HUES64 (cell line): ENCODE results near the gene DDX11.
"Not testable (repeated sequence)": the region's sequence is repeated elsewhere in the genome, so short reads cannot be mapped to it uniquely, and the experiment has no call there.

Source experiments
- H3K27ac ChIP-seq: 2 replicates; pipeline ENCODE4 v1.7.0; 2013; ENCODE audit warnings: low read depth, low read length, inconsistent platforms
- H3K27me3 ChIP-seq: 2 replicates; pipeline ENCODE4 v1.6.1; 2013; ENCODE audit warnings: mild to moderate bottlenecking, low read length; ENCODE audit not compliant: insufficient read depth
- H3K36me3 ChIP-seq: 2 replicates; pipeline ENCODE4 v1.6.1; 2013; ENCODE audit warnings: mild to moderate bottlenecking, low read length; ENCODE audit not compliant: insufficient read depth
- H3K4me1 ChIP-seq: 2 replicates; pipeline ENCODE4 v1.6.1; 2013; ENCODE audit warnings: mild to moderate bottlenecking, low read length, moderate library complexity; ENCODE audit not compliant: insufficient read depth
- H3K4me3 ChIP-seq: 2 replicates; pipeline ENCODE4 v1.5.1; 2013; ENCODE audit warnings: mild to moderate bottlenecking, low read length, moderate library complexity
- H3K9ac ChIP-seq: 2 replicates; pipeline ENCODE4 v1.6.1; 2013; ENCODE audit warnings: mild to moderate bottlenecking, low read depth, low read length
- H3K9me3 ChIP-seq: 2 replicates; pipeline ENCODE4 v1.6.1; 2013; ENCODE audit warnings: low read depth, low read length; ENCODE audit not compliant: insufficient read depth
- WGBS: fragments of 150-250, 120-280 bp; methylation state at CpG from one replicate; pipeline ENCODE4 v1.1.7; 2013; ENCODE audit warnings: missing lambda C conversion rate; 5-methylcytosine and 5-hydroxymethylcytosine counted together

The DDX11 gene

DNA sequence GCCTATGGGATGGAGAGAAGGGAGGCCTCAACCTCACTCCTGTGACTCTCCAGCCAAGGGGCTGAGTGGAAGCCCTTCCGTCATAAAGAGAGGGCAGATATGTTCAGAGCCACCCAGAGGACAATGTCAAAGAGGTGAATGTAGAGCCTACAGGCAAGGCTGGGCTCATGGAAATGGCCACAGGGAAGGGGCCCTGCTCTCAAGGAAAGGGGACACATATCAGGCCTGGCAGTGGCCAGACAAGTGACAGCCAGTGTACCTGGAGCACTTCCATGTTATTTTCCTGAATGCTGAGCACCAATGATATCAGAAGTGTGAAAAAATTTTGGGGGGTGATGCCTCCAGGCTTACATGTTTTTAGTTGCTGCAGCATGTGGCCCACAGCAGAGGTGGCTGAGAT is 36.6 kb upstream of the DDX11 start:
- H3K4me3 ChIP-seq = no peak overlapping the region
- WGBS = 95% methylated on average over 1 of the region's 1 CpG
- H3K27me3 ChIP-seq = no peaks in the 10 kb centered on the region
- H3K27ac ChIP-seq = no peak overlapping the region
- no peak overlapping the region for H3K9ac ChIP-seq
- no peaks in the 10 kb centered on the region for H3K36me3 ChIP-seq
- H3K9me3 ChIP-seq = no peaks in the 10 kb centered on the region
- H3K4me1 ChIP-seq = no peaks in the 10 kb centered on the region

DNA sequence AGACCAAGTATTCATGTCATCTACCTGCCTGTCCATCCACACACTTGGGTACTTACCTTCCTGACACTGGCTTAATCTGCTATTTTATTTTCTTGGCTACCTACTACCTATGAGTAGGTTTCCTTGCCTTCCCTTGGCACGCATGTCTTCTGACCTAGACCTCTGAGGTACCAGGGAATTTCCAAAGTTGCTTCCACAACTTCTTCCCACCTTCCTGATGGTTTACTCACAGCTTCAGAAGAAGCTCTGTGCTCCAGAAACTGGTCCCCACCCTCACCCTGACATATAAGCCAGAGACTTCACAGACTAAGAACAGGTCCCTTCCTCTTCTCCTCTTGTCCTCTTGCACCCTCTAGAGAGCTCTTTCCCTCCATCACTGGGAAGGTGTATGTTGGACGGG is 35.7 kb upstream of the DDX11 start:
- Histone ChIP-seq H3K4me1 (no peaks in the 10 kb centered on the region), H3K9ac (no peak overlapping the region), H3K27ac (no peak overlapping the region), H3K36me3 (no peaks in the 10 kb centered on the region), H3K27me3 (no peaks in the 10 kb centered on the region), H3K4me3 (no peak overlapping the region), H3K9me3 (no peaks in the 10 kb centered on the region)
- 92% methylated on average over 1 of the region's 2 CpGs for WGBS

DNA sequence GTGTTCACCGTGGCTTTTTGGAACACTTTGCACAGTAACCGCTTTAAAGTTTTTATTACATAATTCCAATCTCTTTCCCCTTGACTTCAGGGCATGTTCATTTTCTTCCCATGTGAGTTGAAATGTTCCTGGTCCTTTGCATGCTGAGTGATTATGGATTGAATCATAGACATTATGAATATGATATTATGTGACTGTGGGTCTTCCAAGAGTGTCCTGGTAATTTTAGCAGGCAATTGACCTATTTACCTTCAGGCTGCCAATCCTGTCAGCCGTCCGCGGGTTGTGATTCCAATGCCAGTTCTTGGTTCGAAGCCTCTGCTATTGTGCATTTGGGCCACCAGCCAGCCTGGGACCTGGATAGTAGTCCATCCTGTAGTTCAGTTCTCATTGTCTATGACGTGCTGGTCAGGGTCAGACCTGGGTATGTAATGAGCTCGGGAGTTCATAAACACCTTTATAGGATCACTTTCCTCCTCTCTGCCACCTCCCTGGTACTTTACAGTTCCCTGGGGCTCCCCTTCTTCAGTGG is 32.6 kb upstream of the DDX11 start:
- Histone ChIP-seq H3K4me3 (no peak overlapping the region), H3K9me3 (no peaks in the 10 kb centered on the region), H3K27ac (no peak overlapping the region), H3K4me1 (no peaks in the 10 kb centered on the region), H3K36me3 (no peaks in the 10 kb centered on the region), H3K27me3 (no peaks in the 10 kb centered on the region), H3K9ac (no peak overlapping the region)
- WGBS = 95% methylated on average over 8 of the region's 8 CpGs

DNA sequence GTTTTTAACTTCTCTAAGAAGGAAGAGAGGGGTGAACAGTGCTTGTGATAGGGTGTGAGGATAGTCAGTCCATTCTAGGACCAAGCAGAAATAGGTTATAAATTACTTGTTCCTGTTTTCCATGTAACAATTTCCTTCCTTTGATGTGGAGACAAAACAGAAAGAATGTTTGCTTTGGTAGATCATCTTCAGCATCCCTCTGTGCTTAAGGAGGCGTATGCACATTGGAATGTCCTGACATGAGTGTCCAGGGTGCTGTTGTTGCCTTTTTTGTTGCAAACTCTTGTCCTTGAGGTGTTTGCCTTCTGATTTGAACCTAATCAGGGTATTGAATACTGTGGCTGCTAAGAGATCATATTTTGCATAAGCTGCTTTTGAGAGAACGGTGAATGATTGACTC is 23.5 kb upstream of the DDX11 start:
- H3K4me1 ChIP-seq, H3K36me3 ChIP-seq, H3K9ac ChIP-seq, H3K27ac ChIP-seq, H3K27me3 ChIP-seq, H3K9me3 ChIP-seq, H3K4me3 ChIP-seq: not testable (repeated sequence)
- 100% methylated on average over 2 of the region's 2 CpGs for WGBS

DNA sequence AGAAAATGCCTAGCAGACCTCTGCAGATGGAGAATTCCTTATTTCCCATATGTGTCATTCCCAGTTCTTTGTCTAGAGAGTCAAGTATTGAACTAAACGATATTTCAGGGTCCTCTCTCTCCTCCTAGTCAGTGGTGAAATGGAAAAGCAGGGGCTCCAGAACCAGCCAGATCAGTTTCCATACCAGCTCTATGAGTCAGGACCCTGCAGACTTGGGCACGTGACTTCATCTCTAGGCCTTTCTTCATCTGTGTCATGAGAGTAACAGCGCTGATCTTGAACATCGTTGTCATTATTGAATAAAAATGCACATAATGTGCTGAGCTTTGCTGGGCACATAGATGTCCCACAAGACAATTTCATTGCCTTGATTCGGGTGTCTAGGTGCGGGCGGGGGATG is 23.1 kb upstream of the DDX11 start:
- not testable (repeated sequence) for H3K9ac ChIP-seq, H3K27ac ChIP-seq, H3K27me3 ChIP-seq, H3K9me3 ChIP-seq, H3K4me1 ChIP-seq, H3K4me3 ChIP-seq, H3K36me3 ChIP-seq
- WGBS = 90% methylated on average over 7 of the region's 7 CpGs

DNA sequence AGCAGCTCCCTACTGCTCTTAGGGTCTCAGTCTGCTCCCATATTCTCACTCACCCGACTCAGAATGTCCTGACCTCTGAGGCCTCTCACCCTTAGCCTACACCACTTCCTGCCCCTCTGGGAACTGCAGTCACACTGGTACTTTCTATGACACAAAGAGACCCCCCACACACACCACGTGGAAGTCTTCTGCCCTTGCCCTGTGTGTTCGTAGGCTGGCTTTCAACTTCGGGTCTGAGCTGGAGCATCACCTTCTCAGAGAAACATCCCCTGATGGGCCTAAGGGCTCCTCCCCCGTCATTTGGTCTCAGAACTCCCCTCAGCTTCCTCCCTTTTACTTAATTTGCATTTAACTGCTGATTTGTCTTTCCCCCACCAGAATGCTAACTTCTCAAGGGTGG is 22.0 kb upstream of the DDX11 start:
- not testable (repeated sequence) for H3K27me3 ChIP-seq, H3K36me3 ChIP-seq, H3K27ac ChIP-seq, H3K4me3 ChIP-seq, H3K4me1 ChIP-seq, H3K9ac ChIP-seq, H3K9me3 ChIP-seq
- 47% methylated on average over 4 of the region's 5 CpGs for WGBS

DNA sequence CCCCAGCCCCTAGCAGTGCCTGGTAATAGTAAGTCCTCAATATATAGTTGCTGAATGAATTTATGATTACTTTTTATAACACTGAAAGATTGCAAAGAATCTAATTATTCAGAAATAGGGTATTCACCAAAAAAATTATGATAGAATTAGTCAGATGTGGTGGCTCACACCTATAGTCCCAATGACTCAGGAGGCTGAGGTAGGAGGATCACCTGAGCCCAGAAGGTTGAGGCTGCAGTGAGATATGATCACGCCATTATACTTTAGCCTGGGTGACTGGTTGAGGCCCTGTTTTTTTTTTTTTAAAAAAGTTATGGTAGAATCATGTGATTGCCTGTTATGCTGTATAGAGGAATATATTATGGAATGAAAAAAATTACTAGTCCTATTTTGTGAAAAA is 21.5 kb upstream of the DDX11 start:
- H3K9ac ChIP-seq, H3K4me1 ChIP-seq, H3K36me3 ChIP-seq, H3K27me3 ChIP-seq, H3K4me3 ChIP-seq, H3K27ac ChIP-seq, H3K9me3 ChIP-seq: not testable (repeated sequence)
- WGBS = 92% methylated on average over 1 of the region's 1 CpG

DNA sequence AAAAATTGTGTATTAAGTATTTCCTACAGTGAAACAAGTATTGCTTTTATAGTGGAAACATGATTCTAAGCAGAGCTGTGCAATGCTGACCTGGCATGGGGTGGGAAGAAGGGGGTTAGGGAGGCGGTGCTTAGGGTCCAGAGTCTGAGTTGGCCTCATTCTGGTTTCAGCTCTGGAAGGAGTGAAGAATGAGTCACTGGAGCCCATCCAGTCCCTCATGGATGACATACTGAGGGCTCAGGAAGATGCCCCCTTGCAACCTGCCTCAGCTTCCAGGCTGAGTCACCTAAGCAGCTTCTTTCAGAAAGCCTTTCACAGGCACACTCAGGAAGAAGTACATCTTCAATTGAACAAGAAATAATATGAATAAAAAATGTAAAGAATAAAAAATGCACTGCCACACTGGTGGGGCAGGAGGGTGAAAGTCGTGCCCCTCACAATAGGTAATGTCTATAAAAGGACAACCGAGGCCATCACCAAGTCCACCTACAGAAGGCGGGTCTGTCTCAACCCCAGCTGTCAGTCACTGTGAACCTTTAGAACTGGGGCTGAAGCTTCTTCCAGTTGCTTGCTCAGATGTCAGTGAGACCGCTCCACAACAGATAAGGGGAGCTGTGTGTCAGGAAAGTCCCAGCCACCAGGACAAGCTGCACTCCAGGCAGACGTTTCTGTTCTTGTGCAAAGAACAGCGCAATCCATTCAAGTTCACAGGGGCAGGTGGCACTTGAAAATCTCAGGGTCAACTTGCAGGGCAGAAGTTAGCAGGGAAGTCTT is 20.8 kb upstream of the DDX11 start:
- not testable (repeated sequence) for H3K4me1 ChIP-seq, H3K27me3 ChIP-seq, H3K36me3 ChIP-seq, H3K4me3 ChIP-seq, H3K9ac ChIP-seq, H3K27ac ChIP-seq, H3K9me3 ChIP-seq
- WGBS = 88% methylated on average over 7 of the region's 7 CpGs

DNA sequence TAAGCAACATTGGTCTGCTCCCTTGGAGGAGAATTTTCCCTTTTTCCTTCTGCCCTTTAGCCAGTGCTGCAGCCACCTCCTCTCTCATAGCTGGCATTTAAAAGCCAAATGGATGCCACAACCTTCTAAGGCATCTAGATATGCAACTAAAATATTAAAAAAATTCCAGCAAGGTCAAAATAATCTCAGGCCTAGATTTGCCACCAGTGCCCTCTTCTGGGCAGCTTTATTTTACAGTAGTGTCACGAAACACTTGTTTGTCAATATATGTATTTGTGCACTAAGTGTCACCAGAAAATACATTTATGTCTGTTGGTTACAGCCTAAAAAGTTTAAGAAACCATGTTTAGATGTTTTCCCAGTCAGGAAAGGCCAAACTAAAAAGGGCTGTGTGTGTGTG is 19.7 kb upstream of the DDX11 start:
- H3K9me3 ChIP-seq, H3K4me1 ChIP-seq, H3K4me3 ChIP-seq, H3K27ac ChIP-seq, H3K36me3 ChIP-seq, H3K27me3 ChIP-seq, H3K9ac ChIP-seq: not testable (repeated sequence)
- WGBS = 92% methylated on average over 1 of the region's 1 CpG

DNA sequence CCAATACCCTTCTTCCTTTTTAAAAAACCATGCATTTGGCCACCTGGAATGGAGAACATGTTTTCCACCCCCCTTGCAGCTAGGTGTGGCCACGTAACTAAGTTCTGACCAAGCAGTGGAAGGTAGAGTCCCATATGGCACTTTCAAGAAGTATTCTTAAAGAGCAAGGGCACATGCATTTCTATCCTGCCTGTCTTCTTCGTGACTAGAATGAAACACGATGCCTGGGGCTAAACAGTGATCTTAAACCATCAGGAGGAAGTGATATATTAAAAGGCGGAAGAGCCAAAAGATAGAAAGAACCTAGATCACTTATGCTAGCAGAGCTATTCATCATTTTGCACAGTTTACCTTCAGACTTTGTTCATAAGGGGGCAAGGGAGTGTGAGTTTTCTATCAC is 16.0 kb upstream of the DDX11 start:
- H3K9ac ChIP-seq = no peak overlapping the region
- H3K27me3 ChIP-seq = no peaks in the 10 kb centered on the region
- no peaks in the 10 kb centered on the region for H3K36me3 ChIP-seq
- WGBS = 94% methylated on average over 4 of the region's 4 CpGs
- H3K9me3 ChIP-seq = no peaks in the 10 kb centered on the region
- H3K4me1 ChIP-seq = no peaks in the 10 kb centered on the region
- H3K27ac ChIP-seq = no peak overlapping the region
- H3K4me3 ChIP-seq = no peak overlapping the region

DNA sequence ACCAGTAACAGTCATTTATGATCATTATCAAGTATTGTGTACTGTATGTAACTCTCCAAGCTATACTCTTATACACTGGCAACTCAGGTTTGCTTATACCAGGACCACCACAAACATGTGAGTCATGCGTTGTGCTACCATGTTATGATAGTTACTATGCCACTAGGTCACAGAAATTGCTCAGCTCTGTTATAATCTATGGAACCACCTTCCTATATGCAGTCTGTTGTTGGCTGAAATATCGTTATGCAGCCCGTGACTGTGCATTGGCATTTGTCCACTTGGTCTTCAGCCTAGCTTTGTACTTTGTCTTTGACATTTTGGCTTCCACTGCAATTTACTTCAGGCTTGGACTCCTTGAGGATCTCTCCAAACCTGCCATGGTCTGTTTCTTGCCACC is 7.5 kb upstream of the DDX11 start:
- not testable (repeated sequence) for H3K27me3 ChIP-seq, H3K9ac ChIP-seq, H3K9me3 ChIP-seq, H3K27ac ChIP-seq, H3K36me3 ChIP-seq, H3K4me1 ChIP-seq, H3K4me3 ChIP-seq
- WGBS = 97% methylated on average over 2 of the region's 3 CpGs

DNA sequence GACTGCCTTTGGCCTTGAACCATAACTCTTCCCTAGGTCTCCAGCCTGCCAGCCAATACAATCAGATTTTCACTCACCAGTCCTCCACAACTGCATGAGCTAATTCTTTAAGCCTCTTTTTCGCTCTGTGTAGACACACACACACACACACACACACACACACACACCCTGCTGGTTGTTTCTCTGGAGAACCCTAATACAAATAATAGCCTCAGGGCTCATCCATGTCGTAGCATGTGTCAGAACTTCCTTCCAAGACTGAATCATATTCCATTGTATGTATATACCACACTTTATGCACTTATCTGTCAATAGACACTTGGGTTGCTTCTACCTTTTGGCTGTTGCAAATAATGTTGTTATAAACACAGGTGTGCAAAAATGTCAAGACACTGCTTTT is 6.0 kb upstream of the DDX11 start:
- not testable (repeated sequence) for H3K36me3 ChIP-seq, H3K4me3 ChIP-seq, H3K27me3 ChIP-seq, H3K27ac ChIP-seq, H3K4me1 ChIP-seq, H3K9me3 ChIP-seq, H3K9ac ChIP-seq
- WGBS = 85% methylated on average over 2 of the region's 2 CpGs
